Activated CD4-positive, alpha-beta T cell treated with anti-CD3 and anti-CD28 coated beads, Interleukin-2, amount 50 U/mL, for 1 hour (primary cell): ENCODE data around the gene RAPGEF6.
"Not testable (repeated sequence)": the region's sequence is repeated elsewhere in the genome, so short reads cannot be mapped to it uniquely, and the experiment has no call there.

Source experiments
- DNase-seq: peaks from one replicate; pipeline ENCODE4 v3.0.0-alpha.2; 2020

RAPGEF6 gene

GRCh38 chr5:131382407-131383395, 252.3 kb downstream of the RAPGEF6 start:
- peak; percentile 35 for DNase-seq

- DNase-seq, result no peak
These were observed 253.3 kb downstream of the RAPGEF6 start for GRCh38 chr5:131381777-131382176.

GRCh38 chr5:131381021-131381420, 254.0 kb downstream of the RAPGEF6 start:
- no peak for DNase-seq

GRCh38 chr5:131380238-131380637, 254.8 kb downstream of the RAPGEF6 start:
- DNase-seq, result not testable (repeated sequence)

GRCh38 chr5:131379723-131380122, 255.3 kb downstream of the RAPGEF6 start:
- peak; percentile 68 for DNase-seq

GRCh38 chr5:131378721-131379541, 256.1 kb downstream of the RAPGEF6 start:
- no peak for DNase-seq

- DNase-seq, result no peak
These were observed 257.2 kb downstream of the RAPGEF6 start for GRCh38 chr5:131377785-131378325.

- no peak for DNase-seq
These were observed 257.7 kb downstream of the RAPGEF6 start for GRCh38 chr5:131377346-131377745.

GRCh38 chr5:131375351-131375750, 259.7 kb downstream of the RAPGEF6 start:
- no peak for DNase-seq
